CD4-positive, alpha-beta T cell treated with Interleukin-2 at 100 ng/mL for 4 hours (primary cell): ENCODE measurements around the gene HMGCR.

Source experiments
- DNase-seq: peaks from one replicate; pipeline ENCODE4 v3.0.0-alpha.2; 2020; ENCODE audit warnings: low spot score

Gene HMGCR

GRCh38 chr5:75340714-75341478 lies 3.9 kb downstream of the HMGCR start:
- no peak for DNase-seq

GRCh38 chr5:75341934-75342333 lies 4.9 kb downstream of the HMGCR start:
- no peak for DNase-seq

GRCh38 chr5:75342836-75343235 lies 5.8 kb downstream of the HMGCR start:
- DNase-seq, result no peak

DNA sequence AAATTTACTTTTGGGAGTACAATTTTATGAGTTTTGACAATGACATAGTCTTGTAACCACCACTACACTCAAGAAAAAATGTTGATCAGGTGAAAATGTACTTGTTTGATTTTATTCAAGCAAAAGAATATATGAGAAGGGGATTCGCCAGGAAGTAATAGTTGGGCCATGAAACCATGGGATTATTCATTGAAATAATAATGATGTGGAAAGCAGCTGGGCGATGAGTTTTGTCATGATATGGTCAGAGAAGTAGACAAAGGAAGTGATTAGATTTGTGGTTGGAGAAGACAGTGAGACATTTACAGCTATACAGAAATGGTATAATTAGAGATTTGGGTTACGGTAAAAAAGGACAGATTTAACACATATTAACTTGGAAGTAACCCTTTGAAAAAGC lies 11.2 kb downstream of the HMGCR start:
- no peak for DNase-seq

- DNase-seq, result no peak
Measured at GRCh38 chr5:75349663-75350062, 12.6 kb downstream of the HMGCR start.

- no peak for DNase-seq
Measured at GRCh38 chr5:75351139-75351926, 14.3 kb downstream of the HMGCR start.

- DNase-seq, result no peak
Measured at GRCh38 chr5:75355236-75355635, 18.2 kb downstream of the HMGCR start.

DNA sequence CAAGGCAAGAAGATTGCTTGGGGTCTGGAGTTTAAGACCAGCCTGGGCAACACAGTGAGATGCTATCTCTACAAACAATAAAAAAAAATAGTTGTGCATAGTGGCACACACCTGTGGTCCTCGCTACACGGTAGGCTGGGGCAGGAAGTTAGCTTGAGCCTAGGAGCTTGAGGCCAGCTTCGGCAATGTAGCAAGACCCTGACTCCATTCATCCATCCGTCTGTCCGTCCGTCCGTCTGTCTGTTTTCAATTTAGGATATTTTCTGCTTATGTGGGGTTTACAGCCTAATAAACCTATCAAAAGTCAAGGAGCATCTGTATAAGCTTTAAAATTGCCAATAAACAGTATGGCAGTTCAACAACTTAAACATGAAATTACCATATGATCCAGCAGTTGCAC lies 19.7 kb downstream of the HMGCR start:
- no peak for DNase-seq

DNA sequence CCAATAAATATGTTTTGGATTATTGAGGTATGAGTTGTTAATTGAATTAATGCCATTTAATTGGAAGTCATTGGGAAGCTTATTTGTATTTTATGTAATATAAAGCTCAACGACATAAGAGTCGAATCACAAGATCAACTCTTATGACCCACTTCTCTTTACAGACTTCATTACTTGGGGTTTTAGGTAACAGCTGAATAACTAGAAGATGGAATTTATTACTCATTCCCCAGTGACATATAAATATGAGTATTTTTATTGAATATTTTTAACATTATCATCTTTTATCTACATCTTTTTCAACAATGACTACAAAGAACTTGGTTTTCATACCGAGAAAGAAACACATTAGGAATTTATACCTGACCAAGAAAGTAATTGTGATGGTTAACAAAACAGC lies 21.1 kb downstream of the HMGCR start:
- DNase-seq, result no peak

DNA sequence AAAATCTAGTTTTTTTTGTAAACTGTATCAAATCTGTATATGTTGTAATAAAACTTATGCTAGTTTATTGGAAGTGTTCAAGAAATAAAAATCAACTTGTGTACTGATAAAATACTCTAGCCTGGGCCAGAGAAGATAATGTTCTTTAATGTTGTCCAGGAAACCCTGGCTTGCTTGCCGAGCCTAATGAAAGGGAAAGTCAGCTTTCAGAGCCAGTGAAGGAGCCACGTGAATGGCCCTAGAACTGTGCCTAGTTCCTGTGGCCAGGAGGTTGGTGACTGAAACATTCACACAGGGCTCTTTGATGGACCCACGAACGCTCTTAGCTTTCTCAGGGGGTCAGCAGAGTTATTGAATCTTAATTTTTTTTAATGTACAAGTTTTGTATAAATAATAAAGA lies 24.3 kb downstream of the HMGCR start:
- DNase-seq, result no peak

GRCh38 chr5:75362474-75362975 lies 25.5 kb downstream of the HMGCR start:
- DNase-seq, result no peak

- no peak for DNase-seq
Measured at GRCh38 chr5:75363111-75363510, 26.1 kb downstream of the HMGCR start.

GRCh38 chr5:75363726-75364495 lies 26.9 kb downstream of the HMGCR start:
- no peak for DNase-seq

DNA sequence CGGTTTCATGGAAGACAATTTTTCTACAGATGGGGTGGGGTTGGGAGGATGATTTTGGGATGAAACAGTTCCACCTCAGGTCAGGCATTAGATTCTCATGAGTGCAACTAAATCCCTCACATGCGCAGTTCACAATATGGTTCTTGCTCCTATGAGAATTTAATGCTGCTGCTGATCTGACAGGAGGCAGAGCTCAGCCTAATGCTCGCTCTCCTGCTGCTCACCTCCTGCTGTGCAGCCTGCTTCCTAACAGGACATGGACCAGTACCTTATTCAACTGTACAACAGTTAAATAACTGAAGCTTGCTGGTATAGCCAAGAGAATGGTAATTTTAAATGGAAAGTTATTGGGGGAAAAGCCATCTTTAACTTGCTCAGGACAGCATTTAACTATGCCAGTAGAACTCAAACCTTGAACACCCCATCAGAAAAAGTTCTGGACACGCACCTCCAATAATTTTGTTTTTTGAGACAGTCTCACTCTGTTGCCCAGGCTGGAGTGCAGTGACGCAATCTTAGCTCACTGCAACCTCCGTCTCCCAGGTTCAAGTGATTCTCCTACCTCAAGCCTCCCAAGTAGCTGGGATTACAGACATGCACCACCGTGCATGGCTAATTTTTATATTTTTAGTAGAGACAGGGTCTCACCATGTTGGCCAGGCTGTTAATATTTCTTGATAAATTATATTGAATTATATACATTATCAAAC lies 27.7 kb downstream of the HMGCR start:
- no peak for DNase-seq

GRCh38 chr5:75365740-75366139 lies 28.7 kb downstream of the HMGCR start:
- DNase-seq, result no peak

GRCh38 chr5:75366787-75367186 lies 29.8 kb downstream of the HMGCR start:
- no peak for DNase-seq

DNA sequence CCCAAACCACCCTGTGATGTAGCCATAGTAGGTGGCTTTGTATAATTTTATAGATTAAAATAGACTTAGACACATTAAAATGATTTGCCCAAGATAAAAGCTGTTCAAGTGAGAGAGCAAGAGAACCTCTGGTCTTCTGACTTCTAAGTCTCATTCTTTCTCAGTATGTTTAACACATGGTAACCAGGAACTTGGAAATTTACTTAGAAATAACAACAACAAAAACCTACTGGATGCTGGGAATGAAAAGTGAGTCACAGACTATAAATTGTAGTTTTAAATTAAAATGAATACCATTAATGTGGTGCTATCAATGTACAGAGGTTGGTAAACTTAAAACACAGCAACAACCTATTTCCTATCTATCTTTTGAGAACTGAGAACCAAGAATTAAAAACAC lies 30.4 kb downstream of the HMGCR start:
- DNase-seq, result no peak

GRCh38 chr5:75368391-75368790 lies 31.4 kb downstream of the HMGCR start:
- DNase-seq, result no peak

DNA sequence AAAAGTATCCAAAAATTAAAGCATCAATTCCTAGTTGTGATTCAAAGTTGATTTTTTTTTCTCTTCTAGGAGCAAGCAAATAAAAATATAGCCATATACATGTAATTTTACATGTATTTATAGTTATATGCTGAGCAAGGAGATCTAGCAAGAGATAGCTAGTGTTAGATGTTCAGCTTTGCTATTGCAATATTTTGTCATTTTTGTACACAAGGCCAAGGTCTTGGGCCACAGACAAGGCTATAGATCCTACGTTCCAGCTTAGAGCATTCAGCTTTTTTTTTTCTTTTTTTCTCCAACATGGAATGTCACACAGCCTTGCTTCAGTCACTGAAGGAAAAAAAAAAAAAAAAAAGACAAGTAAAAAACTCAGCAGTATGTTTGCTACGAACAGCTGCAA lies 36.8 kb downstream of the HMGCR start:
- DNase-seq, result no peak

DNA sequence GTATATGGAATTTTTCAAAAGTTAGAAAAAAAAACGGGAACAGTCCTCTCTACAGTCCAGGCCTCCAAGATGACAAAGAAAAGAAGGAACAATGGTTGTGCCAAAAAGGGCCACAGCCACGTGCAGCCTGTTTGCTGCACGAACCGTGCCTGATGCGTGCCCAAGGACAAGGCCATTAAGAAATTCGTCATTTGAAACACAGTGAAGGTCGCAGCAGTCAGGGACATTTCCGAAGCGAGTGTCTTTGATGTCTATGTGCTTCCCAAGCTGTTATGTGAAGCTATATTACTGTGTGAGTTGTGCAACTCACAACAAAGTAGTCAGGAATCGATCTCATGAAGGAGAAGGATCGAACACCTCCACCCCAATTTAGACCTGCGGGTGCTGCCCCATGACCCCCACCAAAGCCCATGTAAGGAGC lies 37.4 kb downstream of the HMGCR start:
- no peak for DNase-seq

GRCh38 chr5:75375414-75375813 lies 38.4 kb downstream of the HMGCR start:
- DNase-seq, result no peak

GRCh38 chr5:75380099-75380498 lies 43.1 kb downstream of the HMGCR start:
- no peak for DNase-seq
